Activated CD8-positive, alpha-beta memory T cell treated with anti-CD3 and anti-CD28 coated beads for 4 hours (primary cell): Measurements from ENCODE around the gene XPO6.

Experiments used
- DNase-seq, 2 donors: peaks; one replicate each; pipeline ENCODE4 v3.0.0-alpha.2; 2020; ENCODE audit warnings: low read depth in 2 of 2

Gene XPO6

GRCh38 chr16:28183484-28183883 lies 28.3 kb downstream of the XPO6 start:
- no peak for DNase-seq

GRCh38 chr16:28182801-28183200 lies 29.0 kb downstream of the XPO6 start:
- DNase-seq, result no peak

GRCh38 chr16:28182183-28182582 lies 29.6 kb downstream of the XPO6 start:
- DNase-seq, result peak; percentile 12 to 37

DNA sequence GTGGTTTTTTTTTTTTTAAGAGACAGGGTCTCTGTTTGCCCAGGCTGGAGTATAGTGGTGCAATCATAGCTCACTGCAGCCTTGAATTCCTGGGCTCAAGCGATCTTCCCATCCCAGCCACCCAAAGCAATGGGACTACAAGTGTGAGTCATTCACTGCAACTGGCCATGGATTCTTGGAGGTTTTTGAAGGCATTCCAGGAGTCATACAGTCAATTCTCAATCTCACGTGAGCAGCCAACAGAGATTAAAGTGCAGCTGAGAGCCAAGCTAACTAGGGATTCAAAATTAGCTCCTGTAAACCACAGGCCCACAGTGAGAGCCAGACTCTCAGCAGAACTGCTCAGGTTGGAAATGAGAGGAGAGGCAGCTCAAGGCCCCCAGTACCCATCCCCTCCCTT lies 30.2 kb downstream of the XPO6 start:
- DNase-seq, result no peak

DNA sequence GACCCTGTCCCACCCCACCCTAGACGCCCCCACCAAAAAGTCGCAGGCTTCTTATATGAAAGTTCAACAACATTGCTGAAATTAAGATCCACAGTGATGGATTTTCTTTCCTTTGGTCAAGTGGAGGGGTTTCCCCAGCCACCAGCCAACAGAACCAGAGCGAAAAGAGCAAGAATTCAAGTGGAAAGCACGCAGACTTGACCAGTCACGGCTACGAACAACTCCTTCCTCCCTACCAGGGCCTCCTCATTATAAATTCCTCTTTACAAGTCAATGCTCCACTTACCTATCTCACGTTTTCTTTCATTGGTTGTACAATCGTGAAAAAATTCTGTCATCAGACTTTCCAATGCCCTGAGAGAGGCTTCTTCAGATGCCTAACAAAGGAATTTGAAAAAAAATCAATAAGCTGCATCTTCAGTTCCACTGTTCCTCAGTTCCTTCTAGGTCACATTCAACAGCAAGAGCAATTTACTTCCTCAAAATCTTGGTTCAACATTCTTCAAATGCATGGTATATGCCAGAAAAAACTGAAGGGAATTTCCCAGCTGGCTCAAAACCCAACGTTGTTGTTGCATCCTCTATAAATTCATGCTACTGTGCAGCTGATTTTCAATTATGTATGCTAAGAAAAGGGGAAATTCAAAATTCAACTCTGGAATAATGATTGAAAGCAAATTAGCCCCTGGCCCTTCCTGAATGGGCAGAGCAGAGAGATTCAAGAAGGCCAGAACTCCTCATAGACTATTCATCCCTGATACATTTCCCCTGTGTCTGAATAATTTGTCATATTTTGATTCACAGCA lies 30.9 kb downstream of the XPO6 start:
- DNase-seq, result no peak

- no peak for DNase-seq
These were observed 32.4 kb downstream of the XPO6 start for GRCh38 chr16:28179354-28179753.

- DNase-seq, result no peak
These were observed 36.0 kb downstream of the XPO6 start for GRCh38 chr16:28175715-28176114.

GRCh38 chr16:28172336-28172735 lies 39.4 kb downstream of the XPO6 start:
- DNase-seq, result no peak

DNA sequence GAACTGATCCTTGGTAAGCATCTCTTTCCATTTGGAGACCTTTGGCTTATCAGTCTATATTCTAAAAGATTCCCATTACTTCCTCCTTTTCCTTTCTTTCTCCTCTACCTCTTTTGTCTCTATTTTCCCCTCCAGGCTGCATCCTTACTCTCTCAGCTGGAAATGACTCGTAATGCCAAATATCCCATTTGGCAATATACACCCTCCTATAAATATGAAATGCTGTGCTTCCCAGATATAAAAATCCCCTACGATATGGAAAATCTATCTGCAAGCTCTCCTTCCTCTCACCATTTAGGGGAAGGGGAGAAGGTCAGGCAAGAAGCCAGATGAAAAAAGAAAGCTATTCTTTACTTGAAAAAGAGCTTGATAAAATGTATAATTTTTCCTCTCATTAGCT lies 39.9 kb downstream of the XPO6 start:
- no peak for DNase-seq

DNA sequence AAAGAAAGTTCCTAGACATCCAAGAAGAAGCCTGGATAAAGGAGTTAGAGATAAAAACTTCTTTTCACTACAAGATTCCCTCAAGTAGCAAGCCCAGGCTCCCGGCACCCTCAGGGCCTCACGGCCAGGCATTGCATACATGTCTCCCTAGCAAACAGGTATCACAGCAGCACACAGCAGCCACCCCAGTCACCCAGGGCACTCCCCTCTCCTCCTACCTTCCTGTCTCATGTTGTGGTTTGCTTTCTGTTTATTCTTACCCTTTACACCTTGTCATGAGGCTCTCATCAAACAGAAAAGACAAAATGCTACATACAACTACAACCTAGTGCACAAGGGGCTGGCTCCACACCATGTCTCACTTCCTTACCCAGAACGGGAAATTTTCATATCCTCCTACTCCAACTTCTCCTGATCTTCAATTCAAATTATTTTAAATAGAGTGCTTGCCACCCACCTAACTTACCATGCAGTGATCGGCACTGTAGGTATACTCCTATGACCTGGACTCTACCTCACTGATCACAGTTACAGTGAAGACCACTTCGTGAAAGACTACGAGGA lies 42.7 kb downstream of the XPO6 start:
- DNase-seq, result peak; percentile 19 to 37

- DNase-seq, result no peak
These were observed 44.0 kb downstream of the XPO6 start for GRCh38 chr16:28167730-28168129.

GRCh38 chr16:28167221-28167620 lies 44.5 kb downstream of the XPO6 start:
- no peak for DNase-seq

- no peak for DNase-seq
These were observed 45.2 kb downstream of the XPO6 start for GRCh38 chr16:28166394-28167208.

DNA sequence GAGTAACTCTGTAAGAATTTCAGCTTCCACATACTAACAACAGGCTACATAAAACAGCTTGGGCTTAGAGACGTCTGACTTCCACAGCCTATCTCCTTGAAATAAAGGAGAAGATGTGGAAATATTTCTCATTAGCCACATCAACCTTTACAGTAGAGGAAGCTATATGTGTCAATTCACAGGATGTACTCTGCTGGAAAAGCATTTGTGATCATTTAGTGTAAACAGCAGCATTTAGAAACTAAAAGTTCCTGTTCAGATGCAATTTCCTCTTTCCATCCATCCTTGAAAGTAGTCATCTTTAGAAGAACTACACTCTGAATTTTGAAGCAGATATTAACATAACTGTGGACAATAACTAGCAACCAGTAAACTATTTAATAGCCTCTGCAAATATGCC lies 46.2 kb downstream of the XPO6 start:
- DNase-seq, result no peak

DNA sequence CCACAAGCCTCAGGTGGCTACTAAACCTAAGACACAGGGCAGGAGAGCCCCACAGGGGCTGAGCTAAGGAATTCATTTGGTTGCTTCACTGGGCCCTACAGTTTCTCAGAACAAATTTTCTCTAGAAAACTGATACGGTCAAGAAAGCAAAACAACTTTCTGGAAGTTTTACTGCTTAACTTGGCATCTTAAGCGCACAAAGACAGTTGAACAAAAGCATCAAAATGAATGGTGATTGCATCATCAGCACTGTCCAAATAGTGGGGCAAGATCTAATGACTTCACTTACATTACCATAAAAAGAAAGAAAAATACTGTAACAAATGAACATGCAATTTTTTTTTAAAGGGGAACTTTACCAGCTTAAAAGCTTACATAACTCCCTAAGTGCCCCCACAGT lies 47.6 kb downstream of the XPO6 start:
- no peak for DNase-seq

GRCh38 chr16:28163699-28164098 lies 48.1 kb downstream of the XPO6 start:
- no peak for DNase-seq

- DNase-seq, result no peak
These were observed 49.4 kb downstream of the XPO6 start for GRCh38 chr16:28162326-28162877.

- DNase-seq, result no peak
These were observed 50.1 kb downstream of the XPO6 start for GRCh38 chr16:28161626-28162025.

DNA sequence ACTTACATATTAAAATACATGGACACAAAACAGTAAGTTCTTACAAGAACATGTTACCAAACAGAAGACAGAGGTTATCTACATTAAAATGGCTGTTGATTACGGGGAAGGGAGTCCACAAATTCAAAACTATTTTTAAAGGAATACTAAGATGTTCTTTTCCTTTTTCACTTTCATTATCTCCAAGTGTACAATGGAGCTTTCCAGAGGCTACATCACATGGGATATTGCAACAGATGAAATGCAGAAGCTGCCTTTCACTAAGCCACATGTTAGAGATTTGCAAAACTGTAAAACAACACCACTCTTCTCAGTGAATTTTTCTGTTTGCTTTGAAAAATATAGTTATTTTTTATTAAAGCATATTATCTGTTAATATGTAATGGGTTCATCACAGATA lies 53.6 kb downstream of the XPO6 start:
- DNase-seq, result no peak

DNA sequence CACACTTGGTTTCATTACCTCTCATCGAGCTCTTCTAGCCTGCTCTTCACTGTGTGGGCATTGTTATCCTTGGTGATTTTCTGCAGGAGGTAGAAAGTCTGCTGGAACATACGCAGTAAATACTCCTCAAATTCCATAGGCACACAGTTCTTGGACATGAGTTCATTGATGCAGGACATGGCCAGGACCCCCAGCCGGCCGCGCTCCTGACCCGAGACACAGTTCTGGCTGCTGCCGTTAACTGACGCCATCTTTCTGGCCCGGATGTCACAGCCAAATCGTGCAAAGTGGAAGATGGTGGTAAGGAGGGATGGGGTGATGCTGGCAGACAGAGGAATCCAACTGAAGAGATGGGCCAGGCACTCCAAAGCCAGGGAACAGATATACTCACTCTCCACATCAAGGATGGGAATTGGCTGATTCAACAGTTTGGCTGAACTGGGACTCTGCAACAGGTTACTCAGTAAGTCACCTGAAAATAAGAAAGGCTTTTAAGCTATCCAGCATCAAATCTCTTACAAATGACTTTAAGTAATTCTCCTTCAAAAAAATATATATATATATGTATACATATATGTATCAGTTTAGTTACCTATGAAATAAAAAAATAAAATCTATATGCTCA lies 55.6 kb downstream of the XPO6 start:
- no peak for DNase-seq

GRCh38 chr16:28155293-28155692 lies 56.5 kb downstream of the XPO6 start:
- DNase-seq, result no peak

DNA sequence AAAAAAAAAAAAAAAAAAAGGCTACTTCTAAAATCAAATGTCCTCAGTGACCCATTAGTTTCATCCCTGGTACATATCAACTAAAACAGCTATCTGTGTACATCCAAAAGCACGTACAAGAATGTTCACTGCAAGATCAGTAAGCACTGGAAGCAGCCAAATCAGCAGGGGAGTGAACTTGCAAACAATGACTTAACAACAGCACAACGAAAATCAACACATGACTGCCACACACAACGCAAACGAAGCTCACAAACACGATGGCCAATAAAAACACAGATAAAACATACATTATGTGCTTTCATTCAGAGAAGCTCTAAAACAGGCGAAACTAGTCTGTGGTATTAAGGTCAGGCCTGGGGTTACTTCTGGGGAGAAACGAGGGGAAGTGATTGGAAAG lies 60.6 kb downstream of the XPO6 start:
- no peak for DNase-seq
